MM.1S (cell line): ENCODE data around the gene SLC5A9.
"Not testable (repeated sequence)": the region's sequence is repeated elsewhere in the genome, so short reads cannot be mapped to it uniquely, and the experiment has no call there.

Source experiments
- DNase-seq: peaks from one replicate; pipeline ENCODE4 v3.0.0-alpha.2; 2015
- H2AFZ ChIP-seq: fragments of 300-600 bp; sonication (generic); 2 replicates; pipeline ENCODE4 v1.6.0; 2016; ENCODE audit warnings: antibody characterized with exemption, low read length
- H3F3A ChIP-seq: fragments of 300-600 bp; sonication (generic); 2 replicates; pipeline ENCODE4 v1.6.1; 2016; ENCODE audit warnings: mild to moderate bottlenecking, antibody characterized with exemption, low read length, moderate library complexity, mixed read lengths; ENCODE audit not compliant: insufficient read depth
- H3K27ac ChIP-seq: fragments of 300-600 bp; sonication (generic); 2 replicates; pipeline ENCODE4 v1.5.1; 2016; ENCODE audit warnings: mild to moderate bottlenecking, low read length
- H3K27me3 ChIP-seq: fragments of 300-600 bp; sonication (generic); replicated peaks from 2 replicates; pipeline ENCODE4 v1.6.0; 2016; ENCODE audit warnings: low read length; ENCODE audit not compliant: insufficient read depth
- H3K36me3 ChIP-seq: fragments of 300-600 bp; sonication (generic); replicated peaks from 2 replicates; pipeline ENCODE4 v1.6.1; 2016; ENCODE audit warnings: mild to moderate bottlenecking, low read length, mixed read lengths; ENCODE audit not compliant: insufficient read depth
- H3K4me1 ChIP-seq: fragments of 300-600 bp; sonication (generic); 2 replicates; pipeline ENCODE4 v1.6.1; 2016; ENCODE audit warnings: low read length, mixed read lengths
- H3K4me2 ChIP-seq: fragments of 300-600 bp; sonication (generic); 2 replicates; pipeline ENCODE4 v1.6.0; 2016; ENCODE audit warnings: low read depth, low read length
- H3K4me3 ChIP-seq: fragments of 300-600 bp; sonication (generic); 2 replicates; pipeline ENCODE4 v1.5.1; 2016; ENCODE audit warnings: low read length, mixed read lengths
- H3K79me2 ChIP-seq: fragments of 300-600 bp; sonication (generic); 2 replicates; pipeline ENCODE4 v1.6.1; 2016; ENCODE audit warnings: mixed run types, low read length, mixed read lengths
- H3K9ac ChIP-seq: fragments of 300-600 bp; sonication (generic); 2 replicates; pipeline ENCODE4 v1.6.1; 2016; ENCODE audit warnings: low read length, mixed read lengths
- H3K9me2 ChIP-seq: fragments of 300-600 bp; sonication (generic); replicated peaks from 2 replicates; pipeline ENCODE4 v1.6.1; 2016; ENCODE audit warnings: mild to moderate bottlenecking, low read length, mixed read lengths; ENCODE audit not compliant: insufficient read depth
- H3K9me3 ChIP-seq: fragments of 300-600 bp; sonication (generic); replicated peaks from 2 replicates; pipeline ENCODE4 v1.6.1; 2016; ENCODE audit warnings: mild to moderate bottlenecking, low read length, mixed read lengths; ENCODE audit not compliant: insufficient read depth
- H4K20me1 ChIP-seq: fragments of 300-600 bp; sonication (generic); 2 replicates; pipeline ENCODE4 v1.6.1; 2016; ENCODE audit warnings: mild to moderate bottlenecking, low read length, moderate library complexity, mixed read lengths; ENCODE audit not compliant: insufficient read depth
- EZH2 ChIP-seq: fragments of 300-600 bp; sonication (generic); optimal IDR thresholded peaks from 2 replicates; pipeline ENCODE3; 2017; ENCODE audit warnings: low read depth, mild to moderate bottlenecking, antibody characterized with exemption, low read length, mixed read lengths
- EZH2phosphoT487 ChIP-seq: fragments of 300-600 bp; sonication (generic); IDR thresholded peaks from 2 replicates; pipeline ENCODE4 v1.6.1; 2018; ENCODE audit warnings: antibody characterized with exemption, low read length
- TF ChIP-seq, protein P1 (sequence below): fragments of 300-600 bp; sonication (generic); IDR thresholded peaks from 2 replicates; pipeline ENCODE4 v1.5.1; 2016; ENCODE audit warnings: antibody characterized with exemption, low read length, mixed read lengths

Gene SLC5A9

DNA sequence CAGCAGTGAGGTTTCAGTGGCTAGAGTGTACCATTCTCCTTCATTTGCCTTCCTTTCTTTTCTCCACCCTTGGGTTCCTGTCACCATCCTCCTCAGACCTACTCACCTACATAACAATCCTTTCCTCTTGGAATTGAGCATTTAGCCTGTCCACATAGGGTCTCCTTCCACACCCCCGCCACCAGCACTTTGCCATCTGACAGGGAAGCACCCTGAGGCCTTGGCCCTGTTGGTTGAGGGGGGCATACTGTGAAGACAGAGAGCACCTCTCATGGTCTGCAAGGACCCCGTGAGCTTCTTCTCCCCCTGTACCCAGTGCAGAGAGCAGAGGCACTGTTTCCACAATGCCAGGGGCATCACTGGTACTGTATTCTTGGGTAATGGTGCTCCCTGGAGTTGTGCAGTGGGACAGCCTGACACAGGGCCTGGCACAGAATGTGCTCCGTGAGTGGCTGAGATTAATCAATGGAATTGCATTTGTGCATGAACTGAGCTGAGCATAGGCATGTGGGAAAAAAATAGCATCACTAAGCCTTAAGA lies 14.9 kb upstream of the SLC5A9 start:
- Histone ChIP-seq H3F3A (no peaks in the 10 kb centered on the region), H3K4me3 (no peak overlapping the region), H3K79me2 (no peaks in the 10 kb centered on the region), H2AFZ (no peak overlapping the region), H3K27ac (no peak overlapping the region), H3K9me2 (no peaks in the 10 kb centered on the region), H4K20me1 (no peaks in the 10 kb centered on the region), H3K27me3 (no peaks in the 10 kb centered on the region), H3K9ac (no peak overlapping the region), H3K4me2 (no peak overlapping the region), H3K9me3 (no peaks in the 10 kb centered on the region), H3K4me1 (no peaks in the 10 kb centered on the region), H3K36me3 (no peaks in the 10 kb centered on the region)
- no peak for TF ChIP-seq EZH2phosphoT487
- TF ChIP-seq, protein P1, sequence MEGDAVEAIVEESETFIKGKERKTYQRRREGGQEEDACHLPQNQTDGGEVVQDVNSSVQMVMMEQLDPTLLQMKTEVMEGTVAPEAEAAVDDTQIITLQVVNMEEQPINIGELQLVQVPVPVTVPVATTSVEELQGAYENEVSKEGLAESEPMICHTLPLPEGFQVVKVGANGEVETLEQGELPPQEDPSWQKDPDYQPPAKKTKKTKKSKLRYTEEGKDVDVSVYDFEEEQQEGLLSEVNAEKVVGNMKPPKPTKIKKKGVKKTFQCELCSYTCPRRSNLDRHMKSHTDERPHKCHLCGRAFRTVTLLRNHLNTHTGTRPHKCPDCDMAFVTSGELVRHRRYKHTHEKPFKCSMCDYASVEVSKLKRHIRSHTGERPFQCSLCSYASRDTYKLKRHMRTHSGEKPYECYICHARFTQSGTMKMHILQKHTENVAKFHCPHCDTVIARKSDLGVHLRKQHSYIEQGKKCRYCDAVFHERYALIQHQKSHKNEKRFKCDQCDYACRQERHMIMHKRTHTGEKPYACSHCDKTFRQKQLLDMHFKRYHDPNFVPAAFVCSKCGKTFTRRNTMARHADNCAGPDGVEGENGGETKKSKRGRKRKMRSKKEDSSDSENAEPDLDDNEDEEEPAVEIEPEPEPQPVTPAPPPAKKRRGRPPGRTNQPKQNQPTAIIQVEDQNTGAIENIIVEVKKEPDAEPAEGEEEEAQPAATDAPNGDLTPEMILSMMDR, result no peak
- TF ChIP-seq EZH2, result no peak
- DNase-seq, result no peak

DNA sequence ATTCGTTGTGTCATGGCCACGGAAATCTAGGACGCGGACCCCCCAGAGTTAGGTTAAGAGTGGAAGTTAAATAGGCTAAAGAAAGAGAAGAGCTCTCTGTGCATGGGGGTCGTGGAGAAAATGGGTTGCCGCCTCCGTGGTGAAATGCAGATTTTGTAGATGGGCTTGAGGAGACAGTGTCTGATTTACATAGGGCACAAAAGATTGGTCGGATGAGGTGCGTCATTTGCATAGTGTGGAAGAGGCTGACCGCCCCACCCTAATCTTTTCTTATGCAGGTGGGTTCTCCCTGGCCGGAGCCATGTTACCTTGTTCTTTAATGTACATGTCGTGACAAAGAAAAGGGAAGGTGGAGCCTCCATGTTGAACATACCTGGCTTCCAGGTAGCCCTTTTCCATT lies 14.3 kb upstream of the SLC5A9 start:
- Histone ChIP-seq H3K9ac (no peak overlapping the region), H3K9me2 (no peaks in the 10 kb centered on the region), H3K79me2 (no peaks in the 10 kb centered on the region), H3K9me3 (no peaks in the 10 kb centered on the region), H3K4me2 (no peak overlapping the region), H3F3A (no peaks in the 10 kb centered on the region), H3K4me1 (no peaks in the 10 kb centered on the region), H2AFZ (no peak overlapping the region), H3K4me3 (no peak overlapping the region), H3K36me3 (no peaks in the 10 kb centered on the region), H3K27me3 (no peaks in the 10 kb centered on the region), H3K27ac (no peak overlapping the region), H4K20me1 (no peaks in the 10 kb centered on the region)
- no peak for DNase-seq
- no peak for TF ChIP-seq EZH2phosphoT487
- TF ChIP-seq, protein P1, result no peak
- no peak for TF ChIP-seq EZH2

DNA sequence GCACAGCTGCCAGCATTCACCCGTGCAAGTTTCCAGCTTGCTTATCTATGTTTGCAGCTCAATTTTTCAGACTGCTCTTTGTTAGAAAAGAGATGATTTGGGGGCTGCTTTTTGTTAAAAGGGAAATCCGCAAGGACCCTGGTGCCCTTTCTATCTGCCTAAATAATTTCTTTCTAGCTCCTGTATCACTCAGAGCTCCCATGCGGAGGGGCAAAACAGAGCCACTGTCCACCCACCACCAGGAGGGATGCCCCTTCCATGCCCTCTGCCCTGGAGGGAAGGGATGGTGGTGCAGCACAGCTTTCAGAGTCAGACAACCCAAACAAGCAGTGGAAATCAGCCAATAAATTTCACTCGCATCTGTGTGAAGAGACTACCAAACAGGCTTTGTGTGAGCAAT lies 13.9 kb upstream of the SLC5A9 start:
- H3K9me3 ChIP-seq, result no peaks in the 10 kb centered on the region
- TF ChIP-seq EZH2phosphoT487 (no peak), EZH2 (no peak)
- TF ChIP-seq, protein P1, result no peak
- H4K20me1 ChIP-seq, result no peaks in the 10 kb centered on the region
- H3K4me2 ChIP-seq, result no peak overlapping the region
- no peak overlapping the region for H3K9ac ChIP-seq
- H3K36me3 ChIP-seq, result no peaks in the 10 kb centered on the region
- H3K4me3 ChIP-seq, result no peak overlapping the region
- H2AFZ ChIP-seq, result no peak overlapping the region
- no peak for DNase-seq
- H3K27ac ChIP-seq, result no peak overlapping the region
- no peaks in the 10 kb centered on the region for H3K4me1 ChIP-seq
- no peaks in the 10 kb centered on the region for H3F3A ChIP-seq
- no peaks in the 10 kb centered on the region for H3K79me2 ChIP-seq
- no peaks in the 10 kb centered on the region for H3K9me2 ChIP-seq
- no peaks in the 10 kb centered on the region for H3K27me3 ChIP-seq

DNA sequence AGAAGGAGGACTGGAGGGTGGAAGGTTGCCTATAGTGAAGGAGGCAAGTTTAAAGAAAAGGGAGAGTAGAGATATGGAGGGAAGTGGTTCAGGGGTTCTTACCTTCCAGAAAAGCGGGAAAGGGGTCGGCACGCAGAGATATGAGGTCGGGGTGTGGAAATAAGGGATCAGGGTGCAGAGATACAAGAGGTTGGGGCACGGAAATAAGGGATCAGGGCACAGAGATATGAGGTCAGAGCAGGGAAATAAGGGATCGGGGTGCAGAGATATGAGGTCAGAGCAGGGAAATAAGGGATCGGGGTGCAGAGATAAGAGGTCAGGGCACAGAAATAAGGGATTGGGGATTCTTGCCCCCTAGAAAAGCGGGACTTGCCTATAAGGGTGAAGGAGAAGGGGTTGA lies 9.1 kb upstream of the SLC5A9 start:
- H2AFZ ChIP-seq, result not testable (repeated sequence)

DNA sequence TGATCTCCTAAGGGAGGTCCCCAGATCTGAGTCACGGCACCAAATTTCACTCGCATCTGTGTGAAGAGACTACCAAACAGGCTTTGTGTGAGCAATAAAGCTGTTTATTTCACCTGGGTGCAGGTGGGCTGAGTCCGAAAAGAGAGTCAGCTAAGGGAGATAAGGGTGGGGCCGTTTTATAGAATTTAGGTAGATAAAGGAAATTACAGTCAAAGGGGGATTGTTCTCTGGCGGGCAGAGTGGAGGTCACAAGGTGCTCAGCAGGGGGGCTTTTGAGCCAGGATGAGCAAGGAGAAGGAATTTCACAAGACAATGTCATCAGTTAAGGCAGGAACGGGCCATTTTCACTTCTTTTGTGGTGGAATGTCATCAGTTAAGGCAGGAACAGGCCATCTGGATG lies 8.2 kb upstream of the SLC5A9 start:
- not testable (repeated sequence) for H3F3A ChIP-seq, H3K4me2 ChIP-seq, H3K9me3 ChIP-seq, H3K27me3 ChIP-seq, H3K36me3 ChIP-seq, H3K4me3 ChIP-seq, H3K9me2 ChIP-seq, H3K79me2 ChIP-seq, H3K27ac ChIP-seq, H3K4me1 ChIP-seq, DNase-seq, H2AFZ ChIP-seq, H4K20me1 ChIP-seq, H3K9ac ChIP-seq

More for the DNA sequence above, 9.1 kb upstream of the SLC5A9 start:
- not testable (repeated sequence) for H3K79me2 ChIP-seq, H3K4me1 ChIP-seq, H3K27me3 ChIP-seq, H3F3A ChIP-seq, H3K4me2 ChIP-seq, DNase-seq, H3K4me3 ChIP-seq, H4K20me1 ChIP-seq, H3K9me2 ChIP-seq, H3K36me3 ChIP-seq, H3K9ac ChIP-seq, H3K27ac ChIP-seq, H3K9me3 ChIP-seq
